Neural cell (in vitro differentiated cells): ENCODE measurements around the gene TXNL4A.

Experiments used
- EP300 ChIP-seq: fragments of 450-650 bp; conservative IDR thresholded peaks from 2 replicates; pipeline ENCODE4 v1.6.1; 2014; ENCODE audit warnings: antibody characterized with exemption, mild to moderate bottlenecking, moderate library complexity; ENCODE audit not compliant: poor library complexity, severe bottlenecking
- EZH2 ChIP-seq: fragments of 200-600, 300-800 bp; shearing (Covaris generic), sonication (generic); IDR thresholded peaks from 2 replicates; pipeline ENCODE4 v1.6.1; 2014; ENCODE audit warnings: antibody characterized with exemption, low read length, borderline replicate concordance, mild to moderate bottlenecking; ENCODE audit not compliant: insufficient read depth, poor library complexity, severe bottlenecking
- MXI1 ChIP-seq: fragments of 450-650 bp; conservative IDR thresholded peaks from 2 replicates; pipeline ENCODE4 v1.6.1; 2014; ENCODE audit warnings: antibody characterized with exemption, mild to moderate bottlenecking; ENCODE audit not compliant: poor library complexity, severe bottlenecking
- POLR2AphosphoS5 ChIP-seq: IDR thresholded peaks from 2 replicates; pipeline ENCODE4 v1.6.1; 2012
- RAD21 ChIP-seq: fragments of 450-650 bp; conservative IDR thresholded peaks from 2 replicates; pipeline ENCODE4 v1.6.1; 2014; ENCODE audit warnings: antibody characterized with exemption, mild to moderate bottlenecking, moderate library complexity
- SMC3 ChIP-seq: fragments of 450-650 bp; conservative IDR thresholded peaks from 2 replicates; pipeline ENCODE4 v1.6.1; 2014; ENCODE audit warnings: antibody characterized with exemption, mild to moderate bottlenecking, moderate library complexity; ENCODE audit not compliant: poor library complexity
- TAF1 ChIP-seq: IDR thresholded peaks from 2 replicates; pipeline ENCODE4 v1.6.1; 2012; ENCODE audit warnings: low read depth
- TF ChIP-seq, protein P1 (sequence below): fragments of 450-650 bp; IDR thresholded peaks from 2 replicates; pipeline ENCODE4 v1.5.1; 2014; ENCODE audit warnings: antibody characterized with exemption, mild to moderate bottlenecking, moderate library complexity; ENCODE audit not compliant: poor library complexity, severe bottlenecking
- TF ChIP-seq, protein P2 (sequence below): IDR thresholded peaks from 2 replicates; pipeline ENCODE4 v1.6.1; 2012; ENCODE audit warnings: borderline replicate concordance

DNA sequence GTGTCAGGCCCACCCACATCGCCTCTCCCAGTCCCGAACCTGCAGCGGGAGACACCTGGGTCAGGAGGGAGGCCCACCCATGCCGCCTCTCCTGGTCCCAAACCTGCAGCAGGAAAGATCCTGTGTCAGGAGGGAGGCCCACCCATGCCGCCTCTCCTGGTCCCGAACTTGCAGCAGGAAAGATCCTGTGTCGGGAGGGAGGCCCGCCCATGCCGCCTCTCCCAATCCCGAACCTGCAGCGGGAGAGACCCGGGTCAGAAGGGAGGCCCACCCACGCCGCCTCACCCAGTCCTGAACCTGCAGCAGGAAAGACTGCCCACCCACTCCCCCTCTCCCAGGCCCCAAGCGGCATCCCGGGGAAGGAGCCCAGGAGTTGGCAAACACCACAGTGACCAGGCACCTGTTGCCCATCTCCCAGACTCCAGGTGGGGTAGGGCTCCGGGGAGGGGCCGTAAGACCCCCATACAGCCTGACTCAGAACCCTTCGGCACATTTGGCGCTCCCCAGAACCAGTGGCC is 44.7 kb downstream of the TXNL4A start:
- no peak for TF ChIP-seq EP300
- no peak for TF ChIP-seq POLR2AphosphoS5
- TF ChIP-seq, protein P1, sequence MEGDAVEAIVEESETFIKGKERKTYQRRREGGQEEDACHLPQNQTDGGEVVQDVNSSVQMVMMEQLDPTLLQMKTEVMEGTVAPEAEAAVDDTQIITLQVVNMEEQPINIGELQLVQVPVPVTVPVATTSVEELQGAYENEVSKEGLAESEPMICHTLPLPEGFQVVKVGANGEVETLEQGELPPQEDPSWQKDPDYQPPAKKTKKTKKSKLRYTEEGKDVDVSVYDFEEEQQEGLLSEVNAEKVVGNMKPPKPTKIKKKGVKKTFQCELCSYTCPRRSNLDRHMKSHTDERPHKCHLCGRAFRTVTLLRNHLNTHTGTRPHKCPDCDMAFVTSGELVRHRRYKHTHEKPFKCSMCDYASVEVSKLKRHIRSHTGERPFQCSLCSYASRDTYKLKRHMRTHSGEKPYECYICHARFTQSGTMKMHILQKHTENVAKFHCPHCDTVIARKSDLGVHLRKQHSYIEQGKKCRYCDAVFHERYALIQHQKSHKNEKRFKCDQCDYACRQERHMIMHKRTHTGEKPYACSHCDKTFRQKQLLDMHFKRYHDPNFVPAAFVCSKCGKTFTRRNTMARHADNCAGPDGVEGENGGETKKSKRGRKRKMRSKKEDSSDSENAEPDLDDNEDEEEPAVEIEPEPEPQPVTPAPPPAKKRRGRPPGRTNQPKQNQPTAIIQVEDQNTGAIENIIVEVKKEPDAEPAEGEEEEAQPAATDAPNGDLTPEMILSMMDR, result no peak
- no peak for TF ChIP-seq RAD21
- TF ChIP-seq, protein P2, sequence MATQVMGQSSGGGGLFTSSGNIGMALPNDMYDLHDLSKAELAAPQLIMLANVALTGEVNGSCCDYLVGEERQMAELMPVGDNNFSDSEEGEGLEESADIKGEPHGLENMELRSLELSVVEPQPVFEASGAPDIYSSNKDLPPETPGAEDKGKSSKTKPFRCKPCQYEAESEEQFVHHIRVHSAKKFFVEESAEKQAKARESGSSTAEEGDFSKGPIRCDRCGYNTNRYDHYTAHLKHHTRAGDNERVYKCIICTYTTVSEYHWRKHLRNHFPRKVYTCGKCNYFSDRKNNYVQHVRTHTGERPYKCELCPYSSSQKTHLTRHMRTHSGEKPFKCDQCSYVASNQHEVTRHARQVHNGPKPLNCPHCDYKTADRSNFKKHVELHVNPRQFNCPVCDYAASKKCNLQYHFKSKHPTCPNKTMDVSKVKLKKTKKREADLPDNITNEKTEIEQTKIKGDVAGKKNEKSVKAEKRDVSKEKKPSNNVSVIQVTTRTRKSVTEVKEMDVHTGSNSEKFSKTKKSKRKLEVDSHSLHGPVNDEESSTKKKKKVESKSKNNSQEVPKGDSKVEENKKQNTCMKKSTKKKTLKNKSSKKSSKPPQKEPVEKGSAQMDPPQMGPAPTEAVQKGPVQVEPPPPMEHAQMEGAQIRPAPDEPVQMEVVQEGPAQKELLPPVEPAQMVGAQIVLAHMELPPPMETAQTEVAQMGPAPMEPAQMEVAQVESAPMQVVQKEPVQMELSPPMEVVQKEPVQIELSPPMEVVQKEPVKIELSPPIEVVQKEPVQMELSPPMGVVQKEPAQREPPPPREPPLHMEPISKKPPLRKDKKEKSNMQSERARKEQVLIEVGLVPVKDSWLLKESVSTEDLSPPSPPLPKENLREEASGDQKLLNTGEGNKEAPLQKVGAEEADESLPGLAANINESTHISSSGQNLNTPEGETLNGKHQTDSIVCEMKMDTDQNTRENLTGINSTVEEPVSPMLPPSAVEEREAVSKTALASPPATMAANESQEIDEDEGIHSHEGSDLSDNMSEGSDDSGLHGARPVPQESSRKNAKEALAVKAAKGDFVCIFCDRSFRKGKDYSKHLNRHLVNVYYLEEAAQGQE, result no peak
- no peak for TF ChIP-seq MXI1
- no peak for TF ChIP-seq SMC3
- no peak for TF ChIP-seq TAF1
- TF ChIP-seq EZH2, result no peak
